Vagina (tissue), 2 donors: ENCODE measurements around the gene DNAI1. TPM values are rescaled to one million over a fixed set of nuclear protein-coding genes. Genes with fewer than 3 reads are reported as not detected.
"Not testable (repeated sequence)": the region's sequence is repeated elsewhere in the genome, so short reads cannot be mapped to it uniquely, and the experiment has no call there.

Experiments used
- DNase-seq, 2 donors: peaks; one replicate each; pipeline ENCODE4 v3.0.0-alpha.2; 2017; ENCODE audit errors: extremely low spot score in 2 of 2
- H3K27ac ChIP-seq: fragments of 200-600 bp; sonication (generic); one replicate; pipeline ENCODE4 v1.5.1; 2019
- H3K27me3 ChIP-seq: fragments of 200-600 bp; sonication (generic); one replicate; pipeline ENCODE4 v1.5.1; 2019
- H3K36me3 ChIP-seq, 2 donors: fragments of 200-600 bp; sonication (generic); one replicate each; pipeline ENCODE4 v1.5.1; 2017 to 2019
- H3K4me1 ChIP-seq: fragments of 200-600 bp; sonication (generic); one replicate; pipeline ENCODE4 v1.5.1; 2019
- H3K4me3 ChIP-seq, 2 donors: fragments of 200-600 bp; sonication (generic); 1 replicate in 1 of 2; 2 replicates in 1 of 2; pipeline ENCODE4 v1.5.1; 2016 to 2019
- H3K9me3 ChIP-seq: fragments of 200-600 bp; sonication (generic); one replicate; pipeline ENCODE4 v1.5.1; 2019
- POLR2A ChIP-seq, 2 donors: fragments of 450-650 bp; IDR thresholded peaks; one replicate each; pipeline ENCODE4 v1.6.1; 2017; ENCODE audit warnings: antibody characterized with exemption in 2 of 2, mild to moderate bottlenecking in 2 of 2, moderate library complexity in 2 of 2
- POLR2AphosphoS5 ChIP-seq, 2 donors: sonication (generic); formaldehyde crosslinking; IDR thresholded peaks; one replicate each; pipeline ENCODE4 v1.9.0; 2017; ENCODE audit warnings: antibody characterized with exemption in 2 of 2, mild to moderate bottlenecking in 2 of 2, low read depth in 1 of 2; ENCODE audit not compliant: insufficient read depth in 1 of 2
- intact Hi-C: fragments of 100-400 bp; cut with DNase I; formaldehyde crosslinking; loops from one replicate; pipeline ENCODE4 v1.15.1; 2023
- total RNA-seq: library from RNA; depleted of rRNA; stranded (reverse); fragments of >200 nt; gene quantifications from one replicate; pipeline ENCODE4 v1.2.3, GENCODE V29; 2016
- TF ChIP-seq, protein P1 (sequence below), 3 experiments: fragments of 450-650 bp in 2 of 3; fragments of 200-600 bp in 1 of 3; sonication (generic) in 1 of 3; IDR thresholded peaks; one replicate each; pipeline ENCODE4 v1.5.1; 2017 to 2019; ENCODE audit warnings: antibody characterized with exemption in 3 of 3, mild to moderate bottlenecking in 2 of 3, moderate library complexity in 2 of 3

Gene DNAI1
- total RNA-seq, 1 donor from 2014 or later: not detected

- DNase-seq: no peak
- Histone ChIP-seq H3K27me3 (no peaks in the 10 kb centered on the region), H3K4me1 (peaks cover 6% of the 10 kb centered on the region), H3K36me3 (no peaks in the 10 kb centered on the region), H3K27ac (no peak overlapping the region), H3K4me3 (no peak overlapping the region), H3K9me3 (no peaks in the 10 kb centered on the region)
- intact Hi-C loops: no loop called here
- TF ChIP-seq POLR2AphosphoS5 (IDR thresholded peaks at IDR 0.05; ENCODE audit: insufficient read depth in 1 of 2, low read depth in 1 of 2): no peak
- TF ChIP-seq, protein P1, sequence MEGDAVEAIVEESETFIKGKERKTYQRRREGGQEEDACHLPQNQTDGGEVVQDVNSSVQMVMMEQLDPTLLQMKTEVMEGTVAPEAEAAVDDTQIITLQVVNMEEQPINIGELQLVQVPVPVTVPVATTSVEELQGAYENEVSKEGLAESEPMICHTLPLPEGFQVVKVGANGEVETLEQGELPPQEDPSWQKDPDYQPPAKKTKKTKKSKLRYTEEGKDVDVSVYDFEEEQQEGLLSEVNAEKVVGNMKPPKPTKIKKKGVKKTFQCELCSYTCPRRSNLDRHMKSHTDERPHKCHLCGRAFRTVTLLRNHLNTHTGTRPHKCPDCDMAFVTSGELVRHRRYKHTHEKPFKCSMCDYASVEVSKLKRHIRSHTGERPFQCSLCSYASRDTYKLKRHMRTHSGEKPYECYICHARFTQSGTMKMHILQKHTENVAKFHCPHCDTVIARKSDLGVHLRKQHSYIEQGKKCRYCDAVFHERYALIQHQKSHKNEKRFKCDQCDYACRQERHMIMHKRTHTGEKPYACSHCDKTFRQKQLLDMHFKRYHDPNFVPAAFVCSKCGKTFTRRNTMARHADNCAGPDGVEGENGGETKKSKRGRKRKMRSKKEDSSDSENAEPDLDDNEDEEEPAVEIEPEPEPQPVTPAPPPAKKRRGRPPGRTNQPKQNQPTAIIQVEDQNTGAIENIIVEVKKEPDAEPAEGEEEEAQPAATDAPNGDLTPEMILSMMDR (IDR thresholded peaks at IDR 0.05): no peak
- no peak for TF ChIP-seq POLR2A (IDR thresholded peaks at IDR 0.05)
Measured at GRCh38 chr9:34526026-34526425, 67.4 kb downstream of the DNAI1 start.

- H3K36me3 ChIP-seq, intact Hi-C loops, DNase-seq, H3K9me3 ChIP-seq, H3K4me3 ChIP-seq, H3K27ac ChIP-seq, H3K27me3 ChIP-seq, H3K4me1 ChIP-seq: not testable (repeated sequence)
Measured at GRCh38 chr9:34532041-34532440, 73.4 kb downstream of the DNAI1 start.

GRCh38 chr9:34536685-34537084 lies 78.1 kb downstream of the DNAI1 start:
- H3K9me3 ChIP-seq: no peaks in the 10 kb centered on the region
- TF ChIP-seq POLR2A (IDR thresholded peaks at IDR 0.05) (no peak), POLR2AphosphoS5 (IDR thresholded peaks at IDR 0.05; ENCODE audit: insufficient read depth in 1 of 2, low read depth in 1 of 2) (no peak)
- TF ChIP-seq, protein P1 (IDR thresholded peaks at IDR 0.05): no peak
- H3K27ac ChIP-seq: no peak overlapping the region
- intact Hi-C loops: no loop called here
- H3K4me1 ChIP-seq: no peaks in the 10 kb centered on the region
- DNase-seq: no peak
- no peaks in the 10 kb centered on the region for H3K27me3 ChIP-seq
- no peaks in the 10 kb centered on the region for H3K36me3 ChIP-seq
- H3K4me3 ChIP-seq: no peak overlapping the region

DNA sequence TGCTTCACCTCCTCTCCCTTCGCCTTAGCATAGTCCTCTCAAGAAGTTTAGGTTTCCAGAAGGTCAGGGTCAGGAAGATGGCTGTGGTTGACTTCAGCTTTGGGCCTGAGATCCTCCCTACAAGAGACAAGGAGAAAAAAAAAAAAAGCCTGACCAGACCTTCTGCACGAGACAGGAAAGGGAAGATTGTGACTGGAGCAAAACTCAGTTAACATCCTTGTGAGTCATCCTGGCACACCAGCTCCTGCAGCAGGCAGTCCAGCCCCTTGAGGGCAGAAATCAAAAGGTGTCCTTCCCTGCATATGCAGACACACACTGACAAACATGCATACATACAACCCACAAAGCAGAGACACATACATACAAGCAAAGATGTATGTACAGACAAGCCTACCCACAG lies 82.2 kb downstream of the DNAI1 start:
- Histone ChIP-seq H3K4me1 (no peaks in the 10 kb centered on the region), H3K4me3 (no peak overlapping the region), H3K27me3 (no peaks in the 10 kb centered on the region), H3K9me3 (no peaks in the 10 kb centered on the region), H3K27ac (no peak overlapping the region), H3K36me3 (no peaks in the 10 kb centered on the region)
- TF ChIP-seq POLR2A (IDR thresholded peaks at IDR 0.05) (no peak), POLR2AphosphoS5 (IDR thresholded peaks at IDR 0.05; ENCODE audit: insufficient read depth in 1 of 2, low read depth in 1 of 2) (no peak)
- TF ChIP-seq, protein P1 (IDR thresholded peaks at IDR 0.05): no peak
- intact Hi-C loops: no loop called here
- DNase-seq: no peak

- Histone ChIP-seq H3K9me3 (no peaks in the 10 kb centered on the region), H3K27ac (no peak overlapping the region), H3K27me3 (no peaks in the 10 kb centered on the region), H3K4me1 (no peaks in the 10 kb centered on the region), H3K36me3 (no peaks in the 10 kb centered on the region), H3K4me3 (no peak overlapping the region)
- intact Hi-C loops: no loop called here
- DNase-seq: no peak
- TF ChIP-seq POLR2A (IDR thresholded peaks at IDR 0.05) (no peak), POLR2AphosphoS5 (IDR thresholded peaks at IDR 0.05; ENCODE audit: insufficient read depth in 1 of 2, low read depth in 1 of 2) (no peak)
- TF ChIP-seq, protein P1 (IDR thresholded peaks at IDR 0.05): no peak
Measured at GRCh38 chr9:34541540-34541939, 82.9 kb downstream of the DNAI1 start.

- intact Hi-C loops: no loop called here
- Histone ChIP-seq H3K9me3 (no peaks in the 10 kb centered on the region), H3K4me3 (no peak overlapping the region), H3K4me1 (no peaks in the 10 kb centered on the region), H3K36me3 (no peaks in the 10 kb centered on the region), H3K27me3 (no peaks in the 10 kb centered on the region), H3K27ac (no peak overlapping the region)
- no peak for DNase-seq
- TF ChIP-seq POLR2A (IDR thresholded peaks at IDR 0.05) (no peak), POLR2AphosphoS5 (IDR thresholded peaks at IDR 0.05; ENCODE audit: insufficient read depth in 1 of 2, low read depth in 1 of 2) (no peak)
- TF ChIP-seq, protein P1 (IDR thresholded peaks at IDR 0.05): no peak
Measured at GRCh38 chr9:34544035-34544434, 85.4 kb downstream of the DNAI1 start.
